ENCODE data around the gene TENM4.

DNA sequence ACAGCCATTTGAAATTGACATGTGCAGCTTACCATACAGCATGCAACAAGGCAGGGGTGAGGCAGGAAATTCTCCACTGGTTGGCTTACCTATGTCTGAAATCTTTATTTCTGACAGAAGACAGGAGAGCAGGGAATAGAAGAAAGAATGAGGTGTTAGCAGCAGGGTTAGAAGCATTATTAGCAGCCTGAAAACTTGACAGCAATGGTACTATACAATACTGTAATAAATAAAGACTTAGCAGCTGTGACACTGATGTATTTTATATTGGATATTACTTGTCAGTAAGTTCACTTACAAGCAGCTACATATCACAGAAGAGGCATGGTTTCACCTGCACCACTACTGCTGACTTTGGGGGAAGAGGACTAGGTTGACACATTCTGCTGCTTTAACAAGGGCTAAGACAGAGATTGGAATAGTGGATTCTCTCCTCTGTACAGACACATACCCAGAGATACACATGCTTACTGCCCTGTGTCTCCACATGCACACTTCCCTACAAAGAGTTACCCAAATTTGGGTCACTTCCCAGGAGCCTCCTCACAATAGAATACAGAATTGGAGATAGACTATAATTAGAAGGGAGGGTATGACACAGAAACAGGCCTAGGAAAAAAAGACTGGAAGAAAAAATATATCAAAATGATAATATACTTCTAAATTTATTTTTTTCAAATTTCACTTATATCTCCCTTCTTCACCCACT lies 720.4 kb downstream of the TENM4 start:
- TF ChIP-seq SP2 (IDR thresholded peaks at IDR 0.05; ENCODE audit: low read length) (no peak), JUN (IDR thresholded peaks at IDR 0.05; ENCODE audit: low read depth, low read length) (no peak), EZH2 (IDR thresholded peaks at IDR 0.05; ENCODE audit: low read depth, low read length, severe bottlenecking) (no peak), POLR2A (IDR thresholded peaks at IDR 0.05; ENCODE audit: control extremely low read depth in 1 of 2, low read depth in 2 of 2, low read length in 2 of 2) (no peak)
